ENCODE measurements around the gene GRIK5. TPM values are rescaled to one million over a fixed set of nuclear protein-coding genes. Genes with fewer than 3 reads are reported as not detected.
A peak's percentile ranks its signal among the peaks of the same experiment; 100 is the strongest.

The GRIK5 gene
- total and polyA plus RNA-seq, 2 donors from 2014 or later: 8.9 to 16.2 TPM

- H3K4me3 ChIP-seq (ENCODE audit: low read length in 3 of 3): no peak overlapping the region
- H3K9me3 ChIP-seq (ENCODE audit: control insufficient read depth in 2 of 3, insufficient read depth in 1 of 3, low read length in 3 of 3): no peaks in the 10 kb centered on the region
- H3K4me1 ChIP-seq (ENCODE audit: control insufficient read depth in 2 of 3, insufficient read depth in 2 of 3, low read depth in 1 of 3, low read length in 3 of 3): no peaks in the 10 kb centered on the region
- DNase-seq: no peak
- H3K27ac ChIP-seq (ENCODE audit: low read depth in 2 of 2, low read length in 2 of 2): no peak overlapping the region
- H3K27me3 ChIP-seq (ENCODE audit: control insufficient read depth, insufficient read depth, low read length): no peaks in the 10 kb centered on the region
- peaks cover 2 to 23% (median 11%) of the 10 kb centered on the region in 3 donors for H3K36me3 ChIP-seq (ENCODE audit: control insufficient read depth in 2 of 3, insufficient read depth in 3 of 3, low read length in 3 of 3)
- intact Hi-C loops (cut with DNase I): no loop called here
- no peak for TF ChIP-seq CTCF (IDR thresholded peaks at IDR 0.05; ENCODE audit: borderline replicate concordance, extremely low read depth, insufficient read depth)
- FAIRE-seq: no peak
- H3K9ac ChIP-seq (ENCODE audit: low read length in 3 of 3): no peak overlapping the region
Measured at GRCh38 chr19:42083537-42083936, 13.5 kb upstream of the GRIK5 start.

- Histone ChIP-seq H3K27ac (ENCODE audit: low read depth in 2 of 2, low read length in 2 of 2) (no peak overlapping the region), H3K27me3 (ENCODE audit: control insufficient read depth, insufficient read depth, low read length) (no peaks in the 10 kb centered on the region), H3K36me3 (ENCODE audit: control insufficient read depth in 2 of 3, insufficient read depth in 3 of 3, low read length in 3 of 3) (peaks cover 2 to 23% (median 14%) of the 10 kb centered on the region in 3 donors), H3K9ac (ENCODE audit: low read length in 3 of 3) (no peak overlapping the region), H3K9me3 (ENCODE audit: control insufficient read depth in 2 of 3, insufficient read depth in 1 of 3, low read length in 3 of 3) (no peaks in the 10 kb centered on the region), H3K4me3 (ENCODE audit: low read length in 3 of 3) (no peak overlapping the region), H3K4me1 (ENCODE audit: control insufficient read depth in 2 of 3, insufficient read depth in 2 of 3, low read depth in 1 of 3, low read length in 3 of 3) (peaks cover 0 to 12% (median 0%) of the 10 kb centered on the region in 3 donors)
- peak; percentile 29 for TF ChIP-seq CTCF (IDR thresholded peaks at IDR 0.05; ENCODE audit: borderline replicate concordance, extremely low read depth, insufficient read depth)
- FAIRE-seq: no peak
- peak in 1 of 5 donors; percentile 34 for DNase-seq
- intact Hi-C loops (cut with DNase I): no loop called here
Measured at GRCh38 chr19:42081584-42082203, 11.7 kb upstream of the GRIK5 start.

- H3K4me3 ChIP-seq (ENCODE audit: low read length in 3 of 3): no peak overlapping the region
- DNase-seq: no peak
- peaks cover 0 to 12% (median 0%) of the 10 kb centered on the region in 3 donors for H3K4me1 ChIP-seq (ENCODE audit: control insufficient read depth in 2 of 3, insufficient read depth in 2 of 3, low read depth in 1 of 3, low read length in 3 of 3)
- H3K9ac ChIP-seq (ENCODE audit: low read length in 3 of 3): no peak overlapping the region
- FAIRE-seq: no peak
- H3K9me3 ChIP-seq (ENCODE audit: control insufficient read depth in 2 of 3, insufficient read depth in 1 of 3, low read length in 3 of 3): no peaks in the 10 kb centered on the region
- no peak overlapping the region for H3K27ac ChIP-seq (ENCODE audit: low read depth in 2 of 2, low read length in 2 of 2)
- intact Hi-C loops (cut with DNase I): no loop called here
- no peaks in the 10 kb centered on the region for H3K27me3 ChIP-seq (ENCODE audit: control insufficient read depth, insufficient read depth, low read length)
- TF ChIP-seq CTCF (IDR thresholded peaks at IDR 0.05; ENCODE audit: borderline replicate concordance, extremely low read depth, insufficient read depth): no peak
- peaks cover 2 to 23% (median 14%) of the 10 kb centered on the region in 3 donors for H3K36me3 ChIP-seq (ENCODE audit: control insufficient read depth in 2 of 3, insufficient read depth in 3 of 3, low read length in 3 of 3)
Measured at GRCh38 chr19:42080764-42081375, 10.9 kb upstream of the GRIK5 start.

Data from kidney (tissue), 14 donors.